HG03432 (cell line): ENCODE results near the gene HTR4.

Experiments used
- ATAC-seq: cut with Tn5 transposase; IDR thresholded peaks from one replicate; pipeline ENCODE4 v1.9.1; 2021; ENCODE audit warnings: mild to moderate bottlenecking, moderate library complexity; ENCODE audit not compliant: unreplicated experiment

The HTR4 gene

DNA sequence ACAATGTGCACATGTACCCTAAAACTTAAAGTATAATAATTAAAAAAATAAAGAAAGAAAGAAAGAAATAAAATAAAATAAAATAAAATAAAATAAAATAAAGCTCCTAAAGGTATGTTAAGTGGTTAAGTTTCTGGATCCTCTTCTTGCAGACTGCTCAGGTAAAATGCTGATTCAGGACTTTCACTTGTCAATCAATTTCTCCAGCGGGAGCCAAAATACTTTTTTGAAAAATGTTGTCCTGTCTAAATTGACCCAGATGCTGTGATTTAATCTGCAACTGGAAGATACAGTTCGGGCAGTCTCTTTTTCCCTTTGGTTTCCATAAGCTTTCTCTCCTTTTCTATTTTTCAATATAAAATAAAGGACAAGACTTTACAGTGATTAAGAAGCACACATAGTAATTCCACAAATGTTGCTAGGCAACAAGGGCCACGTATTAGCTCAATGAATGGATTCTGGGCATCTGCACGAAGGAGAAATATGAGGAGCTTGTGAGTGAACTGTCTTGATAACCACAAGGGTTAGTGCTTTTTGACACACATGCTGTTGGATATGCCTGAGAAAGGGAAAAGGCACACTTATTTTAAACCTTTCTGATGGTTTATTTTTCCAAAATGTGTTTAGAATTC is 38.6 kb downstream of the HTR4 start:
- no peak for ATAC-seq

DNA sequence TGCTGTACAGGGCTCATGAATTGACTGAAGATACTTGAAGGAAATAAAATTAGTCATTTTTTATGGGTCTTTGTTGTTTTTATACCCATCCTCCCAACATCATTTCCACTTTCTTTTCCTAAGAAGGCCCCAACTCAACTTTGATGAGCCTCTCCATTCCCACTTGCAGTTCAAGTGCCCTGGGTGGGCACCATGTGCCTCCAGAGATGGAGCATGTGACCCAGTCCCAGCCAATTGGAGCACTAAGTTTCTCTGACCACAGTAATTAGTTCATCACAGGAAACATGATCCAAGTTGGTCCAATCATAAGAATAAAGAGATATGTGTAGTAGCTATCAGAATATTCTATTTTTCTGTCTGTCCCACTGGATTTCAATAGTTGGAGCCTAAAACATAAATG is 46.9 kb downstream of the HTR4 start:
- no peak for ATAC-seq

DNA sequence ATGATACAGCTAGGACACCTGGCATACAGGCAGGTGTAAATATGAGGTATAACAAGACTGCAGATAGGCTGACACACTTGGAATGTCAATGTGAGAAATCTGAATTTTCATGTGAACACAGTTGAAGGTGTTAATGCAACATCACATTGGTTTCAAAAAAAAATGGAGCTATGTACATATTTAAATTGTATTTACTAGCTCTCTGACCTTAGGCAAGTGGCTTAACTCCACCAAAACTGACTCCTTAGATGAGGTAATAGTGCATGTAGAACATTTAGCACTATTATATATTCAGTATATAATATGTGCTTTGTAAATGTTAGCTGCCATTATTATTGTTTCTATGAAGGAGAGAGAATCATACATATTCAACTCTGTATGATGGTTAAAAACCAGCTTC is 48.0 kb downstream of the HTR4 start:
- no peak for ATAC-seq

DNA sequence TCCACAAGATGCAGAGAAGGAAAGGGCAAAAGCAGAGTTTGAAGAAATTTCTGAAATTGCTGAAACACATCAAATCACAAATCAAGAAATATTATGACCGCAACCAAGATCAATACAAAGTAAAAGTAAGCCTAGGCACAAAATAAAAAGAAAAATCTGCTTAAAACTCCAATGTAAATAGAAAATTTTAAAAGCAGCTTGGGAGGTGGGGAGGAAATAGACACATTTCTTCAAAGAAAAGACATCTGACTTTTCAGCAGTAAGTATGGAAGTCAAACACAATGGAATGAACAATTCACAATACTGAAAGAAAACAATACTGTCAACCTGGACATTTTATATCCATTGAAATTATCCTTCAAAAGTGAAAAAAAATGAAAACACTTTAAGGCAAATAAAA is 55.1 kb downstream of the HTR4 start:
- ATAC-seq, result no peak

DNA sequence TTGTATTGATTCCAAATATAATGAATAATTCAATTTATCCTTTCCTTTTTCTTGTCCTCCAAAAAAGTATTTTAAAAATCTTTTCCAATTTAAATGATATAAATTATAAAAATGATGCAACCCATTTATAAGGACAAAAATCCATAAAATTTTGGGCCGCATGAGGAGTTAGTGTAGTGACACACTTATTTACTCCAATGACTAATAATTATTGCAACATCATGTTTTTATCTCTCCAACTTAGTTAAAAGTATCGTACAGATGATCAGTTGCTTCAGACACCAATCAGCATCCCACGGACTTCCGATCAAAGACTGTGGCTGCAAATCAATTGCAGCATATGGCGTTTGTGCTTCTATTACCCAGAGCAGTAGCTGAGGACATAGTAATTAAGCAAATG is 58.6 kb downstream of the HTR4 start:
- ATAC-seq, result no peak

DNA sequence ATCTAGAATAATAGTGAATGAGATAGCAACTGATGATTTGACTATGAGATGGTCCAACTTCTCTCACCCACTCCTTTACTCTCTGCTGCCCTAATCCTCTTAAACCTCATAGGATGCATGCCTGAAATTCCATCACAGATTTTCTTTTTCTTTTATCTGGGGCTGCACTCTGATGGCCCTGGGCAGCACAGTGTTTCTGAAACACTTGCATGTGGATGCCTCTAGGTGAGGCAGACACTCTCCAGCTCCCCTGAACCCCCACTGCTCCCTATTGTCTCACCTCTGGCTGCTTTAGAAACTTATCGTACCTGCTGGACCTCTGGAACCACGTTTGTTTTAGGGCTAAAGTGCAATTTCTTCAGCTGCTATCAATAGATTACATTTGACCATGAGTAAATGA is 67.5 kb downstream of the HTR4 start:
- ATAC-seq, result no peak

DNA sequence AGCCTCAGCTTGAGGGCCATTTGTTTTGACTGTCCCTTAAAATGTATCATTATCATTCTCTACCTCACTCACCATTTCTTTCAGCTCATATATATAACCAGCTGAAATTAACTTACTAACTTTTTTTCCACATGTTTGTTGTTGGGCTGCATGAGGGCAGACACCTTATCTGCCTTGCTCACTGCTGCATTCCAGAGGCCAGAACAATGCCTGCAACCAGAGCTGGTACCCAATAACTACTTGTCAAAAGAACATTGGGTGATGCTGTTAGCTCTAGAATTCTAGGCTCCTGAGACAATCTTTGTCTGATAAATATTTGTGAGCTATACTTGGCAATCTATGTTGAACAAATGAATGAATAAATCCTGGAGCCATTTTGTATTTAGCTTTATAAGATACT is 68.3 kb downstream of the HTR4 start:
- ATAC-seq, result no peak

DNA sequence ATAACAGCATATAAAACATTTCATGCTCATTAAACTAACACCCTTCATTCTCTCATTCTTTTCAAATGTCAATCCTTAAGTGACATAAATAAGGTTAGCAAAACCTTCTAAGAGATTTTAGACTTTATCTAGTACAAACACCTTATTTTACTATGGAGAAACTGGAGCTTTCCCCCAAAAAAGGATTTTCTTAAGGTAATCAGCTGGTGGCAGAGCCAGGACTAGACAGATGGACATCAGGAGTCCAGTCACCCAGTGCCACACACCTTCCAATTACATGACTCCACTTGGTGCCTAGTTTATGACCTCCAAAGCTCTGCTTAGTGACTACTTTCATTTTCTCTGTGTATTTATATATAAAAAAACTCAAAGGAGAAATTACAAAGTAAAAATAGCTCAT is 70.2 kb downstream of the HTR4 start:
- ATAC-seq, result no peak

DNA sequence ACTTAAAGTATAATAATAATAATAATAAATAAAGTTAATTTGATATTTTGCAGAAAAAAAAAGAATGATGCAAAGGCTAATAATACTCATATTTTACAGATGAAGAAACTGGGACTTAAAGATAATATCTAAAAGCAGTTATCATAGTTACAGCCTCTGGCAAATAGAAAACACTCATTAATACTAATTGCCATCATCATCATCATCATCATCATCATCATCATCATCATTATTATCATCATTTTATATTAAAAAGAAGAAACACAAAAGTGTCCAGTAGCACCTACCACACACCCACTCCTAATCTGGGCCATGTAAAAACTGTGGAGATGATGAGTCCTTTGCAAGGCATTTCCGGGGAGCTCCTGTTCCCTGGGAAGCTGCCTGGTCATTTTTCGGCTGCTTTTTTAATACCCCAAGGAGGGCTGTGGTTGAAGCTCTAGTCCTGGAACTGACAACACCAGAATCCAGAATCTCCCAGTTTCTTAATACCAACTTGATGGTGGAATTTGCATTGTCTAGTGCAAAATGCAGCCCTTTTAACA is 70.8 kb downstream of the HTR4 start:
- no peak for ATAC-seq

DNA sequence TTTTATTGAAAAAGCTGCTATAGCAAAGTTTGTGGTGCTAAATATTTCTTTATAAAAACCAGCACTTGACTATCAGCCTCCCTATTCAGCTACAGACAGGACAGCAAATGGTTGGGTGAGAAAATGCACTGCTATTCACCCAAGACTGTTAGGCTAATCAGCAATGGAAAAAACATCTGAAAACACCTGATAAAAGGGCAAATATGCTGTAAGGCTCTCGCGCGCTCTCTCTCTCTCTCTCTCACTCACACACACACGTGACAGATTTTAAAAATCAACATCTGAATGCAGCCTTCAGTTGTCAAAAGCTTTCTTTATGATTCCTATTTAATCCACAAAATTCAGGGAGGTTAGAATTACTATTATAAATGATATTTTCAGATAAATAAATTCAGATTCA is 80.2 kb downstream of the HTR4 start:
- no peak for ATAC-seq

DNA sequence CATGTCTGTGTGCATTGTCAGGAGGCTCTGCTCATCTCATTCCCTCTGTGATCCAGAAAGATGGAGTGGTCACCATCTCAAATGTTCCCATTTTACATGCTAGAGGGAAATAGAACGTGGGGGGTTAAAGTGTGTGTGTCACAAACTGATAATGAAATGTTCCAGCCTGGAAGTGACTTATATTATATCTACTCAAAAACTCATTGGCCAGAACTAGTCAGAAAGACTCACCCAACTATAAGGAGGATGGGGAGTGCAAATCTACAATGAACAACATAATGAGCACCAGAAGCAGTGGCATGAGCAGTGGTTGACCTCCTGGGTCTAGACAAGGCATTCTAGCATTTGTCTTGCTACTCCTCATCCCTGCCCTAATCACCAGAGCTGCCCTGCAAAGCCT is 81.0 kb downstream of the HTR4 start:
- ATAC-seq, result no peak

DNA sequence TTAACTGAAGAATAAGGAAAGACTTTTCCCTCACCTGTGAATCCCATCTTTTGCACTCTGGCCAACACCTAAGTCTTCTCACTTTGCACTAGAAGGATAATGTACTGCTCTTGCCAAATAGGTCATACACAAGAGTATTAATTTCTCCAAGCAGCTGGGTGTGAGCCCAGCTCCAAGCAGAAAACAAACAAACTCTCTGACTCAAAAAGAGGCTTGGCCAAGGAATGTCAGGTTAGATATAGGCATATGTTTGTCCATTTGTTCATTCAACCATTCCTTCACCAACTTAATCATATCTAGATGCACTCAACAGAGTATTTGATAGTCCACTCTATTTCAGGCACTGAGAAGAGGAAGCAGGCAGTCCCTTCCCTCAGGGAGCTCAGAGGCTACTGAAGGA is 84.4 kb downstream of the HTR4 start:
- no peak for ATAC-seq

DNA sequence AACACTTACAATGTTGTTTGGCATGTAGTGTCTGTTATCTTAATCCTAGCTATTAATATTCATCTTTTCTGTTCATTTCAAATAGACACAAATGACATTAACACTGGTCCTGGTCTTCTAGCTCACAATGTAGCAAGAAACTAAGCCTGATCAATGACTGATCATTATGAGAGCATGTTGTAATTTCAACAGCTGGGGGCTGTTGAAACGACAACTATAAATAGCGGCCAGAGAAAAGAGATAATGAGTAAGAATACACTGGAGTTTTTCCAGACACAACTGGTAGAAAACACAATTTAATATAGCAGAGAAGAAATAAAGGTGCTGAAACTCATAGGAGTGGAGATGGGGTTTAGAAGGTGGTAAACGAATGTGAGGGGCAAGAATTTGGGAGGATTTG is 89.2 kb downstream of the HTR4 start:
- no peak for ATAC-seq

DNA sequence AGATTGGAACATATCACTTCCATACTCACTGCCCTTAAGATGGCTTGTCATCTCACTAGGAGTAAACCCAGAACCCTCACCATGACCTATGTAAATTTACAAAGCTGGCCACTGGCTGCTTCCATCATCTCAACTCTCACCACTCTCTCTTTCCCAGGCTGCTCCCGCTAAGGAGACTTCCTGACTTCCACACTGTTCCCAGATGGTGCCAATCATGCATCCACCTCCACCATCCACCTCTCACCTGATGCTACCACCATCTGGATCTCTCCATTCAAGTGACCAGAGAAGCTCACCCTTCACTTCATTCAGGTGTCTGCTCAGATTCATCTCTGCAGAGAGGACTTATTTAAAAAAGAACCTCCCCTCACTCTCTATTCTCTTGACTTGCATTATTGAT is 91.3 kb downstream of the HTR4 start:
- no peak for ATAC-seq

DNA sequence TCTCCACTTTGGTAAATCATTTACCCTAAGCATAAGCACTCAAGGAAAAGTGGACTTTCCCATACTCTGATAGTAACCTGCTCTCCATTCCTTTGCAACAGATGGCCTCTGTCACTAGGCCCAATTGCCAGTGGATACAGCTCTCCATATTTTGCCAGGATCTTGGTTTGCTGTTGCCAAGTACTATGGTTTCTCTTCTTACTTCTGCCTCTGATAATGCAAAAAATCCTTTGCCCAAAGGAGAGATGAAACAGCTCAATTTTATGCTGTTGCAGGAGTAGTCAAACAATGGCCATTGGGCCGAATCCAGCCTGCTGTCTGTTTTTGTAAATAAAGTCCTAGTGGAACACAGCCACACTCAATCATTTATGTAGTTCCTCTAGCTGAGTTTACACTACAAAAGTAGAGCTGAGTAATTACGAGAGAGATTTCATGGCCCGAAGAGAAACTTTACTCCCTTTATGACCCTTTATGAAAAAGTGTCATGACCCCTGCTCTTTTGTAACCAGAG is 92.5 kb downstream of the HTR4 start:
- ATAC-seq, result no peak

DNA sequence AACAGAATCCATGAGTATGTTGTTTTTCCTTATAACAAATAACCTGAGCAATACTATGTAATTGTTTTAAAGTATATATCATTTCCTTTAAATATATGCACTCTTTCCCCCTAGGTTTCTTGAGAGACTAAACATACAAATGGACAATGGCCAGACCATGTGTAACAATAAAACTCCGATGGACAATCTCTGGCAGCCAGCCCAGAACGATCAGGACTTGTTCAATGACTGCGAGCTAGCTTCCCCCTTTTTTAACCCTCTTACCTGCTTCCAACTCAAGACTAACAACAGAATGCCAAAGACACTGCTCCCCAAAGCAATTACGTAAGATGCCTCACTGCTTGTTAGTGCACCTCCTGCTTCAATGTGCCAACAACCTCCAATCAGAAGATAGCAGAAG is 94.9 kb downstream of the HTR4 start:
- ATAC-seq, result no peak

DNA sequence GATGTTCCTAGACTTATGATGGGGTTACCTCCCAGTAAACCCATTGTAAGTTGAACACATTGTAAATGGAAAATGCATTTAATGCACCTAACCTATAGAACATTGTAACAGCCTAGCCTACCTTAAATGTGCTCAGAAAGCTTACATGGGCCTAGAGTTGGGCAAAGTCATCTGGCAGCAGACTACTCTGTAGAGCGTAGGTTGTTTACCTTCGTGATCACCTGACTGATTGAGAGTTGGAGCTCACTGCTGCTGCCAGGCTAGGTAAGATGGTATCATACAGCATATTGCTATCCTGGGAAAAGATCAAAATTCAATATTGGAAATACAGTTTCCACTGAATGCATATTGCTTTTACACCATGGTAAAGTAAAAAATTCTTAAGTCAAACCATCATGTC is 95.4 kb downstream of the HTR4 start:
- no peak for ATAC-seq

DNA sequence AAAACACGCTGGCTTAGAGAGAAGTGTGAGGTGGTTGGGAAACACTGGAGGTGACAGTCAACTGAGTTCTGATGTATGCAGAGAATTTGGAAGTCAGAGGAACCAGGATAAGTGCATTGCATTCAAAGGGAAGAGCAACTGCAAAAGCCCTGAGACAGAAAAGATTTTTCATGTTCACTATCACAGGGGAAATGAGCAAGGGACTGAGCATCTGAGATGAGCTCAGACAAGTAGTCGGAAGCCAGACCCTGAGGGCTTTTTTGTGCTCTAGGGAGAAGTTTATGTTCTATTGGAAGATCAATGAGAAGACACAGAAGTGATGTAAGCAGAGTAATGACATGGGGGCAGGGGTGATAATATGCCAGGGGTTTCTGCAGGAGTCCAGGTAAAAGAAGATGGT is 97.5 kb downstream of the HTR4 start:
- no peak for ATAC-seq

DNA sequence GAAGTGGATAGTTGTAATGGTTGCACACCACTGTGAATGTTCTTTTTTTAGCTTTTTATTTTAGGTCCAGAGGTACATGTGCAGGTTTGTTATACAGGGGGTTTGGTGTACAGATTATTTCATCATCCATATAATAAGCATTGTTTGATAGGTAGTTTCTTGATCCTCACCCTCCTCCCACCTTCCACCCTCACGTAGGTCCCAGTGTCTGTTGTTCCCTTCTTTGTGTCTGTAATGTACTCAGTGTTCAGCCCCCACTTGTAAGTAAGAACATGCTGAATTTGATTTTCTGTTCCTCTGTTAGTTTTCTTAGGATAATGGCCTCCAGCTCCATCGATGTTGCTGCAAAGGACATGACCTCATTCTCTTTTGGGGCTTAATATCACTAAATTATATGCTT is 99.7 kb downstream of the HTR4 start:
- no peak for ATAC-seq

DNA sequence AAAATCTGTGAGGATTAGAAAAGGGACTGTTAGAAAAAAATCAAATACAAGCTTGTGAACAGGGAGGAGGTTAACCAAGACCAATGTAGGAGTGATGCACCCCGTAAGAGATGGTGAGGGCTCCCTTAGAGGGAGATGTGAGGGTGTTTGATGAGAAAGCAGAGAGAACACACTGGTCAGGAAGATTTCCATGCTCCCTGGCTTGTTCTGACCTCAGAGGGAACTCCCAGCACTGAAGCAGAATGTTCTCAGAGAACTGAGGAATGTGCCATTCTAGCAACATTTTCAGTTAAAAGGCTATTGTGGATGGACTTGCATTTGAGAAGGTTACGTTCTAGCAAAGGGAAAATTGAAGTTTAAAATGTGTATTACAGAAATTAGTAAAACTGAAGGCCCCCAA is 110.6 kb downstream of the HTR4 start:
- ATAC-seq, result no peak

DNA sequence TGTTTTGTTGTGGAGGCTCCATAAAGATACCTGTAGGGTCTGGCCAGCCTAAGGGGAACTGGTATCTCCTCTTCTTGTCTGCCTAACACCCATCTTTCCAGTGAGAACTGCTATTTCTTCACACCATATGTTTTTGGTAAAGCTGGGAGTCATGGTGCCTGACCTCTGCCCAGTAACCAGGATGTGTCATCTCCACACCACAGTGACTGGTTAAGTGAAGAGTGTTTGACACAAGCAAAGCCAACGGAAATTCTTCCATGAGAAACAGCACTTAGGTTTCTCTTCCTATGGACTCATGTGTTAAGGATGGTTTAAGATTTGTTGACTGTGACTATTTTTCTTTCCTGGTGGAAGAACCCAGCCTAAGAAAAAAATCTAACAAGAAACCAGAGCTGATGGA is 111.5 kb downstream of the HTR4 start:
- ATAC-seq, result no peak

DNA sequence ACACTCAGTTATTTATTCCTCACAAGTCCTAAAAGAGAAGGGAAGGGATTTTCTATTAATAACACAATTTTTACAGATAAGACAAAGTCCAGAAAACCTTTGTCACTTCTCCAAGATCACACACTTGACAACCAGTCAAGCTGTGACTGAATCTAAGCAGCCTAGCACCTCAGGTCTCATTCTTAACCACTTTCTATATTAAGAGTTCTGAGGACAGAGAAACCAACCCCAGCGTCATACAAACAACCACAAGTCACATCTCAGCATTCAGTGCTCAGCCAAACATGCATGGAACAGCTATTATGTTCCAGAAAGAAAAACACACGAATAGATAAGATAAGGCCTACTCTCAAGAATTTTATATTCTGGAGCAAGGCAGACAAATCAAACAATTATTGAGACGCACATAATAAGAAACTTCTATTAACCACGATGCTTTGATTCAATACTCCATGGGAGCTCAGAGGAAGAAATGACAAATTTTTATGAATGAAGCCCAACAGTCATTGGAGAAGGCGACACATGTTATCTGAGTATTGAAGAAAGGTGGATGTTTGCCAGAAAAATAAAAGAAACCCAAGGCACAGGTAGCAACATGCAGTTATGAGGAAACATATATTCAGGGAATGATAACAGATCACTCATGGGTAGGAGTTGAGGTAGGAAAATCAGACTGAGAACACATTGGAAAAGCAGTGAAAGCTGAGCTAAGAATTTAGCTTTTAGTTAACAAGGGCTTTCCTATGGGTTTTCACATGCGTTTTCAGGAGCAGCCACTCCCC is 113.1 kb downstream of the HTR4 start:
- ATAC-seq, result no peak
